Gastroesophageal sphincter (tissue), 3 donors: ENCODE results near the gene NOD2.

Experiments
- CTCF ChIP-seq, 4 experiments: fragments of 200-600 bp in 2 of 4; fragments of 450-650 bp in 2 of 4; sonication (generic) in 1 of 4; IDR thresholded peaks; one replicate each; pipeline ENCODE4 v1.5.1; 2017 to 2019; ENCODE audit warnings: antibody characterized with exemption in 4 of 4, mild to moderate bottlenecking in 2 of 4, moderate library complexity in 2 of 4
- POLR2A ChIP-seq, 2 donors: fragments of 450-650 bp; IDR thresholded peaks; one replicate each; pipeline ENCODE4 v1.6.1; 2017; ENCODE audit warnings: antibody characterized with exemption in 2 of 2, mild to moderate bottlenecking in 2 of 2, moderate library complexity in 1 of 2
- POLR2AphosphoS5 ChIP-seq: sonication (generic); formaldehyde crosslinking; IDR thresholded peaks from one replicate; pipeline ENCODE4 v1.6.1; 2017; ENCODE audit warnings: antibody characterized with exemption

GRCh38 chr16:50677351-50677750 lies 16.1 kb upstream of the NOD2 start:
- TF ChIP-seq POLR2A (IDR thresholded peaks at IDR 0.05) (no peak), CTCF (IDR thresholded peaks at IDR 0.05) (peak in 1 of 4 experiments; percentile 27), POLR2AphosphoS5 (no peak)
